HepG2 (cell line): ENCODE results near the gene SLC7A6OS. TPM values are rescaled to one million over a fixed set of nuclear protein-coding genes. Genes with fewer than 3 reads are reported as not detected.
A peak's percentile ranks its signal among the peaks of the same experiment; 100 is the strongest.

ENCODE experiments used
- BORCS8-MEF2B ChIP-seq: sonication (generic); formaldehyde crosslinking; IDR thresholded peaks from 2 replicates; pipeline ENCODE4 v1.8.0; 2022; ENCODE audit warnings: mild to moderate bottlenecking, missing genetic modification reagents
- FOXK2 ChIP-seq: fragments of 450-650 bp; IDR thresholded peaks from 2 replicates; pipeline ENCODE4 v1.6.1; 2016
- HOXA3 ChIP-seq: sonication (generic); formaldehyde crosslinking; IDR thresholded peaks from 2 replicates; pipeline ENCODE4 v1.5.0; 2020; ENCODE audit warnings: missing genetic modification reagents
- MEIS1 ChIP-seq: sonication (generic); formaldehyde crosslinking; IDR thresholded peaks from 2 replicates; pipeline ENCODE4 v1.9.0; 2021; ENCODE audit warnings: mild to moderate bottlenecking, missing genetic modification reagents, moderate library complexity, borderline replicate concordance
- MIER3 ChIP-seq: IDR thresholded peaks from 2 replicates; pipeline ENCODE4 v1.6.1; 2016; ENCODE audit warnings: missing compliant biosample characterization, borderline replicate concordance
- PCBP1 ChIP-seq: fragments of 200-400 bp; formaldehyde crosslinking; IDR thresholded peaks from 2 replicates; pipeline ENCODE4 v1.6.1; 2017; ENCODE audit warnings: mild to moderate bottlenecking, low read depth, low read length, borderline replicate concordance
- RAD51 ChIP-seq: fragments of 450-650 bp; IDR thresholded peaks from 2 replicates; pipeline ENCODE4 v1.6.1; 2016; ENCODE audit warnings: borderline replicate concordance
- REPIN1 ChIP-seq: sonication (generic); formaldehyde crosslinking; IDR thresholded peaks from 2 replicates; pipeline ENCODE4 v1.8.0; 2022; ENCODE audit warnings: missing genetic modification reagents, low read depth, mild to moderate bottlenecking, borderline replicate concordance
- TOE1 ChIP-seq: sonication (generic); formaldehyde crosslinking; IDR thresholded peaks from 2 replicates; pipeline ENCODE4 v1.4.0; 2020; ENCODE audit warnings: mild to moderate bottlenecking, missing genetic modification reagents
- polyA plus RNA-seq, 8 experiments: library from polyadenylated mRNA; depleted of rRNA in 3 of 8; stranded (reverse) in 7 of 8; unstranded in 1 of 8; fragments of >200 nt; fragmentation: Illumina TruSeq in 4 of 8; extraction: Trizol in 4 of 8; gene quantifications; 2 replicates each; pipeline versions ENCODE4 v1.2.1 to v1.2.3, GENCODE V29; 2011 to 2016; ENCODE audit warnings: low read depth in 4 of 8, missing spikeins in 1 of 8, mixed read lengths in 1 of 8; ENCODE audit not compliant: insufficient read depth in 1 of 8
- total RNA-seq, 5 experiments: library from RNA; depleted of rRNA; stranded (reverse); fragments of >200 nt; fragmentation: Illumina TruSeq; extraction: Trizol; gene quantifications; 2 replicates each; pipeline ENCODE4 v1.2.3, GENCODE V29; 2016; ENCODE audit warnings: low read depth in 1 of 5
- TF ChIP-seq, protein P1 (sequence below): sonication (generic); formaldehyde crosslinking; IDR thresholded peaks from 2 replicates; pipeline ENCODE4 v1.8.0; 2022; ENCODE audit warnings: missing genetic modification reagents, mild to moderate bottlenecking, moderate library complexity, borderline replicate concordance
- TF ChIP-seq, protein P2 (sequence below): sonication (generic); formaldehyde crosslinking; IDR thresholded peaks from 2 replicates; pipeline ENCODE4 v1.4.0; 2020; ENCODE audit warnings: missing genetic modification reagents, borderline replicate concordance
- TF ChIP-seq, protein P3 (sequence below): sonication (generic); formaldehyde crosslinking; IDR thresholded peaks from 2 replicates; pipeline ENCODE4 v1.5.1; 2020; ENCODE audit warnings: mild to moderate bottlenecking, moderate library complexity, missing genetic modification reagents
- TF ChIP-seq, protein P4 (sequence below): sonication (generic); formaldehyde crosslinking; IDR thresholded peaks from 2 replicates; pipeline ENCODE4 v1.4.0; 2020; ENCODE audit warnings: missing genetic modification reagents
- TF ChIP-seq, protein P5 (sequence below): sonication (generic); IDR thresholded peaks from 2 replicates; pipeline ENCODE4 v1.6.1; 2016; ENCODE audit warnings: low read depth, borderline replicate concordance
- TF ChIP-seq, protein P6 (sequence below): sonication (generic); formaldehyde crosslinking; IDR thresholded peaks from 2 replicates; pipeline ENCODE4 v1.8.0; 2022; ENCODE audit warnings: mild to moderate bottlenecking, missing genetic modification reagents, borderline replicate concordance

Gene SLC7A6OS
- total and polyA plus RNA-seq, 2 of the 13 experiments (the other 11 are each of a cell fraction or from before 2014, with no cell fraction given), result 11.2 to 21.5 TPM

DNA sequence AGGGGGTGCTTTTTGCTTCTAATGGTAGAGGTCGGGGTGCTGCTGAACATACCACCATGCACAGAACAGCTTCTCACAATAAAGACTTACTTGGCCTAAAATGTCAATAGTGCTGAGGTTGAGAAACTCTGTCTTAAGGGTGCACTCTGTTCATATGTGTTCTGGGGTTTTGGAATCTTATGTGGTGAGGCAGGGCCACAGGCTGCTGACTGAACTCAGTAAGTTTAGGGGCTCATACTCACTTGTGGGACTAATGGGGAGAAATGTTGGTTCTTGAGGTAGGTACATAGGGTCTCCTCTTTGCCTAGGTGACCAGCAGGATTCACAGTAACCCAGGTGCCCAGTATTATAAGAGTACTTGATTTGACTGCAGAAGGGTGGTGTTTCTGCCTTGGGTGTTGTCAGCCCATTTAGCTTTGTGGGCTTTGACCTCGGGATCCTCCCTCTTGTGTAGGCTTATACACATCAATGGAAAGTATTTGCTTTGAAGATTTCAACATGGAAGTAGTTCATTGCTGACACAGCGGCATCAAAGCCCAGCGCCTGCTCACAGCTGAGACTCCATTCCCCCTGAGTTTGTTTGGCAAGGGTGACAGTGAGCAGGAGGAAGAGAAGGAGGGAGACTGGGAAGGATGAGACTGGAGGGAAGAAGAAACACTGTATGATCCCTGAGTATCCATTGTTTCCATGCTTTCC lies 29.2 kb downstream of the SLC7A6OS start (continued):
- TF ChIP-seq, protein P1, sequence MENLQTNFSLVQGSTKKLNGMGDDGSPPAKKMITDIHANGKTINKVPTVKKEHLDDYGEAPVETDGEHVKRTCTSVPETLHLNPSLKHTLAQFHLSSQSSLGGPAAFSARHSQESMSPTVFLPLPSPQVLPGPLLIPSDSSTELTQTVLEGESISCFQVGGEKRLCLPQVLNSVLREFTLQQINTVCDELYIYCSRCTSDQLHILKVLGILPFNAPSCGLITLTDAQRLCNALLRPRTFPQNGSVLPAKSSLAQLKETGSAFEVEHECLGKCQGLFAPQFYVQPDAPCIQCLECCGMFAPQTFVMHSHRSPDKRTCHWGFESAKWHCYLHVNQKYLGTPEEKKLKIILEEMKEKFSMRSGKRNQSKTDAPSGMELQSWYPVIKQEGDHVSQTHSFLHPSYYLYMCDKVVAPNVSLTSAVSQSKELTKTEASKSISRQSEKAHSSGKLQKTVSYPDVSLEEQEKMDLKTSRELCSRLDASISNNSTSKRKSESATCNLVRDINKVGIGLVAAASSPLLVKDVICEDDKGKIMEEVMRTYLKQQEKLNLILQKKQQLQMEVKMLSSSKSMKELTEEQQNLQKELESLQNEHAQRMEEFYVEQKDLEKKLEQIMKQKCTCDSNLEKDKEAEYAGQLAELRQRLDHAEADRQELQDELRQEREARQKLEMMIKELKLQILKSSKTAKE (CRISPR knock-in tag), result peak; percentile 55; the same call in 1 of the 2 replicates
- TF ChIP-seq, protein P2, sequence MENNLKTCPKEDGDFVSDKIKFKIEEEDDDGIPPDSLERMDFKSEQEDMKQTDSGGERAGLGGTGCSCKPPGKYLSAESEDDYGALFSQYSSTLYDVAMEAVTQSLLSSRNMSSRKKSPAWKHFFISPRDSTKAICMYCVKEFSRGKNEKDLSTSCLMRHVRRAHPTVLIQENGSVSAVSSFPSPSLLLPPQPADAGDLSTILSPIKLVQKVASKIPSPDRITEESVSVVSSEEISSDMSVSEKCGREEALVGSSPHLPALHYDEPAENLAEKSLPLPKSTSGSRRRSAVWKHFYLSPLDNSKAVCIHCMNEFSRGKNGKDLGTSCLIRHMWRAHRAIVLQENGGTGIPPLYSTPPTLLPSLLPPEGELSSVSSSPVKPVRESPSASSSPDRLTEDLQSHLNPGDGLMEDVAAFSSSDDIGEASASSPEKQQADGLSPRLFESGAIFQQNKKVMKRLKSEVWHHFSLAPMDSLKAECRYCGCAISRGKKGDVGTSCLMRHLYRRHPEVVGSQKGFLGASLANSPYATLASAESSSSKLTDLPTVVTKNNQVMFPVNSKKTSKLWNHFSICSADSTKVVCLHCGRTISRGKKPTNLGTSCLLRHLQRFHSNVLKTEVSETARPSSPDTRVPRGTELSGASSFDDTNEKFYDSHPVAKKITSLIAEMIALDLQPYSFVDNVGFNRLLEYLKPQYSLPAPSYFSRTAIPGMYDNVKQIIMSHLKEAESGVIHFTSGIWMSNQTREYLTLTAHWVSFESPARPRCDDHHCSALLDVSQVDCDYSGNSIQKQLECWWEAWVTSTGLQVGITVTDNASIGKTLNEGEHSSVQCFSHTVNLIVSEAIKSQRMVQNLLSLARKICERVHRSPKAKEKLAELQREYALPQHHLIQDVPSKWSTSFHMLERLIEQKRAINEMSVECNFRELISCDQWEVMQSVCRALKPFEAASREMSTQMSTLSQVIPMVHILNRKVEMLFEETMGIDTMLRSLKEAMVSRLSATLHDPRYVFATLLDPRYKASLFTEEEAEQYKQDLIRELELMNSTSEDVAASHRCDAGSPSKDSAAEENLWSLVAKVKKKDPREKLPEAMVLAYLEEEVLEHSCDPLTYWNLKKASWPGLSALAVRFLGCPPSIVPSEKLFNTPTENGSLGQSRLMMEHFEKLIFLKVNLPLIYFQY (CRISPR knock-in tag), result peak; percentile 88; the same call in 1 of the 2 replicates
- TF ChIP-seq, protein P3, sequence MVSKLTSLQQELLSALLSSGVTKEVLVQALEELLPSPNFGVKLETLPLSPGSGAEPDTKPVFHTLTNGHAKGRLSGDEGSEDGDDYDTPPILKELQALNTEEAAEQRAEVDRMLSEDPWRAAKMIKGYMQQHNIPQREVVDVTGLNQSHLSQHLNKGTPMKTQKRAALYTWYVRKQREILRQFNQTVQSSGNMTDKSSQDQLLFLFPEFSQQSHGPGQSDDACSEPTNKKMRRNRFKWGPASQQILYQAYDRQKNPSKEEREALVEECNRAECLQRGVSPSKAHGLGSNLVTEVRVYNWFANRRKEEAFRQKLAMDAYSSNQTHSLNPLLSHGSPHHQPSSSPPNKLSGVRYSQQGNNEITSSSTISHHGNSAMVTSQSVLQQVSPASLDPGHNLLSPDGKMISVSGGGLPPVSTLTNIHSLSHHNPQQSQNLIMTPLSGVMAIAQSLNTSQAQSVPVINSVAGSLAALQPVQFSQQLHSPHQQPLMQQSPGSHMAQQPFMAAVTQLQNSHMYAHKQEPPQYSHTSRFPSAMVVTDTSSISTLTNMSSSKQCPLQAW (CRISPR knock-in tag), result peak; percentile 96
- TF ChIP-seq REPIN1 (CRISPR knock-in tag) (peak; percentile 80; the same call in 1 of the 2 replicates), RAD51 (no peak), TOE1 (CRISPR knock-in tag) (peak; percentile 92; the same call in 1 of the 2 replicates), HOXA3 (CRISPR knock-in tag) (peak; percentile 86), BORCS8-MEF2B (CRISPR knock-in tag) (peak; percentile 88), FOXK2 (peak; percentile 80), MEIS1 (CRISPR knock-in tag) (peak; percentile 98), MIER3 (CRISPR knock-in tag) (peak; percentile 86; the same call in 1 of the 2 replicates), PCBP1 (no peak)
- TF ChIP-seq, protein P4, sequence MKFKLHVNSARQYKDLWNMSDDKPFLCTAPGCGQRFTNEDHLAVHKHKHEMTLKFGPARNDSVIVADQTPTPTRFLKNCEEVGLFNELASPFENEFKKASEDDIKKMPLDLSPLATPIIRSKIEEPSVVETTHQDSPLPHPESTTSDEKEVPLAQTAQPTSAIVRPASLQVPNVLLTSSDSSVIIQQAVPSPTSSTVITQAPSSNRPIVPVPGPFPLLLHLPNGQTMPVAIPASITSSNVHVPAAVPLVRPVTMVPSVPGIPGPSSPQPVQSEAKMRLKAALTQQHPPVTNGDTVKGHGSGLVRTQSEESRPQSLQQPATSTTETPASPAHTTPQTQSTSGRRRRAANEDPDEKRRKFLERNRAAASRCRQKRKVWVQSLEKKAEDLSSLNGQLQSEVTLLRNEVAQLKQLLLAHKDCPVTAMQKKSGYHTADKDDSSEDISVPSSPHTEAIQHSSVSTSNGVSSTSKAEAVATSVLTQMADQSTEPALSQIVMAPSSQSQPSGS, result peak; percentile 85; the same call in 1 of the 2 replicates
- TF ChIP-seq, protein P5, sequence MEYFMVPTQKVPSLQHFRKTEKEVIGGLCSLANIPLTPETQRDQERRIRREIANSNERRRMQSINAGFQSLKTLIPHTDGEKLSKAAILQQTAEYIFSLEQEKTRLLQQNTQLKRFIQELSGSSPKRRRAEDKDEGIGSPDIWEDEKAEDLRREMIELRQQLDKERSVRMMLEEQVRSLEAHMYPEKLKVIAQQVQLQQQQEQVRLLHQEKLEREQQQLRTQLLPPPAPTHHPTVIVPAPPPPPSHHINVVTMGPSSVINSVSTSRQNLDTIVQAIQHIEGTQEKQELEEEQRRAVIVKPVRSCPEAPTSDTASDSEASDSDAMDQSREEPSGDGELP, result peak; percentile 99
- TF ChIP-seq, protein P6, sequence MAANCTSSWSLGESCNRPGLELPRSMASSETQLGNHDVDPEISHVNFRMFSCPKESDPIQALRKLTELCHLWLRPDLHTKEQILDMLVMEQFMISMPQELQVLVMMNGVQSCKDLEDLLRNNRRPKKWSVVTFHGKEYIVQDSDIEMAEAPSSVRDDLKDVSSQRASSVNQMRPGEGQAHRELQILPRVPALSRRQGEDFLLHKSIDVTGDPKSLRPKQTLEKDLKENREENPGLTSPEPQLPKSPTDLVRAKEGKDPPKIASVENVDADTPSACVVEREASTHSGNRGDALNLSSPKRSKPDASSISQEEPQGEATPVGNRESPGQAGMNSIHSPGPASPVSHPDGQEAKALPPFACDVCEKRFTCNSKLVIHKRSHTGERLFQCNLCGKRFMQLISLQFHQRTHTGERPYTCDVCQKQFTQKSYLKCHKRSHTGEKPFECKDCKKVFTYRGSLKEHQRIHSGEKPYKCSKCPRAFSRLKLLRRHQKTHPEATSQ (CRISPR knock-in tag), result no peak
